LNCAP (cell line): ENCODE measurements around the gene BTNL8.

ENCODE experiments used
- TF ChIP-seq, protein P1 (sequence below): fragments of 450-650 bp; IDR thresholded peaks from 2 replicates; pipeline ENCODE4 v1.5.1; 2017; ENCODE audit warnings: mild to moderate bottlenecking

BTNL8 gene

DNA sequence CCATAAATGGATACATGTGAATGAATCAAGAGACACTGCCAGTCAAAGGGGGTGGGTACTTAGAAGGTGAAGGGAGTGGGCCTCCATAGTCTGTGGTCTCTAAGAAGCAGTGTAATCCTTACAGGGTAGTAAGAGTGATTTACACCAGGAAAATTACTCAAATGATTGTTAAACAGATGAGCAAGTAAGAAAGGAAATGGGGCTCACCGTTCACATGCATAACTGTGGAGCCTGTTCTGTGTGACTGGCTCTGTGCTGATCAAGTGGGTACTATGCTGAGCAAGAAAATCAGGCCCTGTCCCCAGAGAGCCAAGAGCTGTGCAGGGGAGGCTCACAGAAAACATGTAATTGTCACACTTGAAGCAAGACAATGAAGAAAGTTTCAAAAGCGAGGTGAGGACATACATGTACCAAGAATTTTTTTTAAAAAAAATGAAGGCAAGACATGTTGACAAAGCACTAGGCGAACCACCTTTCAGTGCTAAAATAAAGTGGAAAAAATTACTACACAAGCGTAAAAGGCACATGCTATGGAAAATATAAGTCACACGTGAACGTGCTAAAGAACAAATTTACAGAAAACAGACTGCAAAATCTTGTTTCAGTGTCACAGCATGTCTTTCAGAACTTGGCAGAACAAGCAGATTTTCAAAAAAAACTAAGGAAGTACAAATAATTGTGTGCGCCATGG, 2.5 kb downstream of the BTNL8 start:
- TF ChIP-seq, protein P1, sequence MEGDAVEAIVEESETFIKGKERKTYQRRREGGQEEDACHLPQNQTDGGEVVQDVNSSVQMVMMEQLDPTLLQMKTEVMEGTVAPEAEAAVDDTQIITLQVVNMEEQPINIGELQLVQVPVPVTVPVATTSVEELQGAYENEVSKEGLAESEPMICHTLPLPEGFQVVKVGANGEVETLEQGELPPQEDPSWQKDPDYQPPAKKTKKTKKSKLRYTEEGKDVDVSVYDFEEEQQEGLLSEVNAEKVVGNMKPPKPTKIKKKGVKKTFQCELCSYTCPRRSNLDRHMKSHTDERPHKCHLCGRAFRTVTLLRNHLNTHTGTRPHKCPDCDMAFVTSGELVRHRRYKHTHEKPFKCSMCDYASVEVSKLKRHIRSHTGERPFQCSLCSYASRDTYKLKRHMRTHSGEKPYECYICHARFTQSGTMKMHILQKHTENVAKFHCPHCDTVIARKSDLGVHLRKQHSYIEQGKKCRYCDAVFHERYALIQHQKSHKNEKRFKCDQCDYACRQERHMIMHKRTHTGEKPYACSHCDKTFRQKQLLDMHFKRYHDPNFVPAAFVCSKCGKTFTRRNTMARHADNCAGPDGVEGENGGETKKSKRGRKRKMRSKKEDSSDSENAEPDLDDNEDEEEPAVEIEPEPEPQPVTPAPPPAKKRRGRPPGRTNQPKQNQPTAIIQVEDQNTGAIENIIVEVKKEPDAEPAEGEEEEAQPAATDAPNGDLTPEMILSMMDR: no peak

DNA sequence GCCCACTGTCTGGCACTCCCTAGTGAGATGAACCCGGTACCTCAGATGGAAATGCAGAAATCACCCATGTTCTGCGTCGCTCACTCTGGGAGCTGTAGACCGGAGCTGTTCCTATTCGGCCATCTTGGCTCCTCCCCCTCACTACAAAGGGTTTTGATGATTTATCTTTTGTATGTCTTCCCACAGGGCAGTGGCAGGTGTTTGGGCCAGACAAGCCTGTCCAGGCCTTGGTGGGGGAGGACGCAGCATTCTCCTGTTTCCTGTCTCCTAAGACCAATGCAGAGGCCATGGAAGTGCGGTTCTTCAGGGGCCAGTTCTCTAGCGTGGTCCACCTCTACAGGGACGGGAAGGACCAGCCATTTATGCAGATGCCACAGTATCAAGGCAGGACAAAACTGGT, 9.4 kb downstream of the BTNL8 start:
- TF ChIP-seq, protein P1: no peak

DNA sequence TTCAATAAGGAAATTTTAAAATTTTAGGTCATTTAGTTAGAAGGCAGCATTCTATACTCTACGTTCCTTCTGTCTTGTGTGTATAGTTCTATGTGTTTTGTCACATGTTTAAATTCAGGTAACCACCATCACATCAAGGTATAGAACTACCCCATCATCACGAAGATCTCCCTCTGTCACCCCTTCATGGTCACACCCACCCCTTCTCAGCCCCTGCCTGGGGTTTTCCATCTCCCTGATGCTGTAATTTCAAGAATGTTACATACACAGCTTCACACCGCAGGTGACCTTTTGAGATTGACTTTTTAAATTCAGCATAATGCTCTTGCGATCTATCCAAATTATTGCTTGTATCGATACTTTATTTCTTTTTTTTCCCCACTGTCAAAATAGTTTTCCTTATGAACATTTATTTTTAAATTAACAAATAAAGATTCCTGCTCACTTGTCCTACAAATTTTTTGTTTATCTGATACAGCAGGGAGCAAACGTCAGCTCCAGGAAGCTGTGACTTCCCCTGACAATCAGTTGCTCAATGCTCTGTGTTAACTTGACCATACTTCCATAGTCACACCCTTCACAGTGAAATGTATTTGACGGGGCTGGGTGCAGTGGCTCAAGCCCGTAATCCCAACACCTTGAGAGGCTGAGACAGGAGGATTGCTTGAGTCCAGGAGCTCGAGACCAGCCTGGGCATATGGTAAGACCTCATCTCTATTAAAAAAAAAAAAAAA, 10.2 kb downstream of the BTNL8 start:
- TF ChIP-seq, protein P1: no peak

DNA sequence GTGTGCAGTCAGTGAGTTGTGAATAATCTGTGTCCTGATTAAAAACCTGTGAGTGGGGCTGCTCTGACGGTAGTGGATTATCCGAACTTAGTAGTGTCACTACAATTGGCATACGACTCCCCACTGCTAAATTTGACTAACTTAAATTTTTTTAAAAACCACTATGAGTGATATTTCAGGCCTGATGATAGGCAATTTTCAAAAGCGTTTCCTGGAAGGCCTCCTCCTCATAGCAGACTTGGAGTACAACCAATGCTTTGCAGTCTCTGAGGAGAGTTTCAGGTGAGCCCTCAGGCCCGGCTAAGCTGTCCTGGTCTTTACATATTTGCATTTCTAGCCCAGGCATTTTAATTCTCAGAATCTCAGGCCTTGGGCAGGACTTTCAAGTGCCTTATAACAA, 10.8 kb downstream of the BTNL8 start:
- TF ChIP-seq, protein P1: no peak

DNA sequence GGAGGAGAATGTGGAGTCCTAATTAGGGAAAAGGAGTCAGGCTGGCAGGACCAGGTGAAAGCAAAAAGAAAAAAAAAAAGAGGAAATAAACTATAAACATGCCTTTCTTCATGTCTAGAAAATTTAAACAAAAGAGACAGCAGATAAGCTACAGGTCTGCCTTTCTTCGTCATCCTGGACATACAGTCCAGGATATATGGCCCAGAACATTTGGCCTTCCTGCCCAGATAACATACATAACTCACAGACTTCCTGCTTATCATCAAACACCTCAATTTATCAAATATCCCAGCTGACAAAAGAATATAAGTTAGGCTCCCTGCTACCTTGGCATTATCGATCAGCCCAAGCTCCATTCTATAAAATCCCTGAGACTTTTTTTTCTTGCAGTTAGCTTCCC, 11.2 kb downstream of the BTNL8 start:
- TF ChIP-seq, protein P1: no peak

DNA sequence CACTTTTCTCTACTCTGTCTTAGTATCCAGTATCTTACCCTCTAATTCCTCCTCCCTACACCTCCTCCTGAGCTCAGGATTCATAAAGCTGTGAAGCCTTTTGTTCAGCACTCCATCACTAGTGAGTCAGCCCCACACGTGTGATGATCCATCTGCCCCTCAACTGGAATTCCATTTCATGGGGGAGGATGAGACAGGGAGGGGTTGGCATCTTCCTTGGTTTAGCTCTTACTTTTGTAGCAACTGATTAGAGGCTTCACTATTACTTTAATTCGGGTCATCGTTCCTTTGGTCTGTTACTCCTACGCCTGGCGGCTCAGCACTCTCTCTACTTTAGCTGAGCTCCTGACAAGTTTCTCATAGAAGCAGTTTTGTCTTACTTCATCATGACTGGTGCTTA, 11.8 kb downstream of the BTNL8 start:
- TF ChIP-seq, protein P1: no peak

DNA sequence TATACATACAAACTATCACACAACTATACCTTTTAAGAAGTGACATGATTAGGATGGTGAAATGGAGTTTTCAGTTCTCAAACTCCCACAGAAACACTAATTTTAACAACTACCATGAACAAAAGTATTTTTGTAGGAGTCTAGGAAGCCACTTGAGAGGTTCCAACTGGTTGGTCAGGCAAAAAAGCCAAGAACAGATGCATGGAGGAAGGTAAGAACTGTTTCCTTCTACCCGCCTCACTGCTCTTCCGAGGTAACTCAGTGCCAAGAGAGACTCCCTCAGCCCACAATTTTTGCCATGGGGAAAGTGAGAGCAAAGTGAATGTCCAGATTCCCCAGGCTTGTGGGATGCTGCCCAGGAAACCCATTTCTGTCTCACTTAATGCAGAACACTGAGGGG, 15.7 kb downstream of the BTNL8 start:
- TF ChIP-seq, protein P1: no peak
